ENCODE data around the gene TPK1. TPM values are rescaled to one million over a fixed set of nuclear protein-coding genes. Genes with fewer than 3 reads are reported as not detected.

Gene TPK1
- polyA plus RNA-seq, 1 of the 3 experiments (the other 2 are of a cell fraction), result 3.3 TPM

GRCh38 chr7:144568233-144568632, 267.6 kb downstream of the TPK1 start:
- ChIA-PET POLR2A (no interaction called here), CTCF (no interaction called here)
- no peaks in the 10 kb centered on the region for H4K20me1 ChIP-seq (ENCODE audit: insufficient read depth)
- no peak overlapping the region for H3K9ac ChIP-seq
- TF ChIP-seq MAX (IDR thresholded peaks at IDR 0.05; ENCODE audit: low read depth), result no peak
- TF ChIP-seq FOSL2 (IDR thresholded peaks at IDR 0.05; ENCODE audit: borderline replicate concordance, low read depth), result no peak
- TF ChIP-seq ZBTB33 (IDR thresholded peaks at IDR 0.05; ENCODE audit: borderline replicate concordance, low read depth), result no peak
- no peaks in the 10 kb centered on the region for H3F3A ChIP-seq (replicated peaks; ENCODE audit: insufficient read depth)
- H3K9me3 ChIP-seq, result no peaks in the 10 kb centered on the region
- H3K27ac ChIP-seq (ENCODE audit: low read depth in 2 of 2, low read length in 1 of 2), result no peak overlapping the region
- H3K36me3 ChIP-seq (replicated peaks in 1 of 2; ENCODE audit: control insufficient read depth in 1 of 2, insufficient read depth in 2 of 2, low read length in 1 of 2), result no peaks in the 10 kb centered on the region
- no peak overlapping the region for H2AFZ ChIP-seq (ENCODE audit: low read depth)
- H3K4me3 ChIP-seq (ENCODE audit: low read depth in 2 of 2, low read length in 1 of 2), result no peak overlapping the region
- no peaks in the 10 kb centered on the region for H3K79me2 ChIP-seq (ENCODE audit: insufficient read depth)
- DNase-seq, result no peak
- WGBS (ENCODE audit: low lambda C conversion rate), result 11% methylated on average over 3 of the region's 3 CpGs
- no peaks in the 10 kb centered on the region for H3K27me3 ChIP-seq (ENCODE audit: insufficient read depth)
- no peaks in the 10 kb centered on the region; the same call in 1 of the 2 replicates for H3K9me2 ChIP-seq
- H3K4me2 ChIP-seq, result no peak overlapping the region
- no peaks in the 10 kb centered on the region for H3K4me1 ChIP-seq (ENCODE audit: control insufficient read depth in 1 of 2, insufficient read depth in 2 of 2, low read depth in 1 of 2, low read length in 1 of 2)

GRCh38 chr7:144565586-144565985, 270.3 kb downstream of the TPK1 start:
- Histone ChIP-seq H3F3A (replicated peaks; ENCODE audit: insufficient read depth) (no peaks in the 10 kb centered on the region), H3K27me3 (ENCODE audit: insufficient read depth) (0 out of 2 replicates have a peak, but pooled peaks cover 3% of the 10 kb centered on the region), H3K79me2 (ENCODE audit: insufficient read depth) (no peaks in the 10 kb centered on the region), H3K4me3 (ENCODE audit: low read depth in 2 of 2, low read length in 1 of 2) (no peak overlapping the region), H4K20me1 (ENCODE audit: insufficient read depth) (no peaks in the 10 kb centered on the region), H3K4me2 (no peak overlapping the region), H2AFZ (ENCODE audit: low read depth) (no peak overlapping the region), H3K36me3 (replicated peaks in 1 of 2; ENCODE audit: control insufficient read depth in 1 of 2, insufficient read depth in 2 of 2, low read length in 1 of 2) (no peaks in the 10 kb centered on the region), H3K9ac (no peak overlapping the region), H3K9me2 (no peaks in the 10 kb centered on the region), H3K27ac (ENCODE audit: low read depth in 2 of 2, low read length in 1 of 2) (no peak overlapping the region), H3K9me3 (no peaks in the 10 kb centered on the region), H3K4me1 (ENCODE audit: control insufficient read depth in 1 of 2, insufficient read depth in 2 of 2, low read depth in 1 of 2, low read length in 1 of 2) (no peaks in the 10 kb centered on the region)
- POLR2A ChIA-PET, result no interaction called here
- WGBS (ENCODE audit: low lambda C conversion rate), result 49% methylated on average over 4 of the region's 4 CpGs
- CTCF ChIA-PET, result no interaction called here
- no peak for TF ChIP-seq USF1 (IDR thresholded peaks at IDR 0.05; ENCODE audit: borderline replicate concordance, low read depth)
- TF ChIP-seq FOXJ3 (CRISPR knock-in tag; IDR thresholded peaks at IDR 0.05), result no peak
- no peak for TF ChIP-seq FOSL2 (IDR thresholded peaks at IDR 0.05; ENCODE audit: borderline replicate concordance, low read depth)
- TF ChIP-seq ZBTB33 (IDR thresholded peaks at IDR 0.05; ENCODE audit: borderline replicate concordance, low read depth), result no peak
- TF ChIP-seq NFIC (IDR thresholded peaks at IDR 0.05; ENCODE audit: borderline replicate concordance), result no peak
- TF ChIP-seq JUND (IDR thresholded peaks at IDR 0.05), result no peak
- TF ChIP-seq NRF1 (IDR thresholded peaks at IDR 0.05; ENCODE audit: low read depth, low read length), result no peak
- no peak for TF ChIP-seq RFX5 (IDR thresholded peaks at IDR 0.05; ENCODE audit: low read length)
- TF ChIP-seq EZH2phosphoT487 (IDR thresholded peaks at IDR 0.05; ENCODE audit: borderline replicate concordance, low read depth), result no peak
- TF ChIP-seq USF2 (IDR thresholded peaks at IDR 0.05; ENCODE audit: borderline replicate concordance, low read depth, low read length), result no peak
- TF ChIP-seq RAD21 (IDR thresholded peaks at IDR 0.05; ENCODE audit: low read length), result no peak
- TF ChIP-seq MXI1 (IDR thresholded peaks at IDR 0.05; ENCODE audit: low read depth, low read length), result no peak
- TF ChIP-seq MEF2A (IDR thresholded peaks at IDR 0.05; ENCODE audit: borderline replicate concordance, low read depth), result no peak
- DNase-seq, result no peak
